GM19438 (cell line): ENCODE measurements around the gene HUS1B.
"Not testable (repeated sequence)": the region's sequence is repeated elsewhere in the genome, so short reads cannot be mapped to it uniquely, and the experiment has no call there.

Experiments
- ATAC-seq: cut with Tn5 transposase; IDR thresholded peaks from one replicate; pipeline ENCODE4 v1.9.1; 2021; ENCODE audit warnings: low read depth; ENCODE audit not compliant: unreplicated experiment

Gene HUS1B

GRCh38 chr6:656460-657252, at the start of gene HUS1B:
Gene HUS1B (minus strand): TSS chr6:657100. CDS start chr6:656944, 156 bp downstream.
- ATAC-seq = no peak

DNA sequence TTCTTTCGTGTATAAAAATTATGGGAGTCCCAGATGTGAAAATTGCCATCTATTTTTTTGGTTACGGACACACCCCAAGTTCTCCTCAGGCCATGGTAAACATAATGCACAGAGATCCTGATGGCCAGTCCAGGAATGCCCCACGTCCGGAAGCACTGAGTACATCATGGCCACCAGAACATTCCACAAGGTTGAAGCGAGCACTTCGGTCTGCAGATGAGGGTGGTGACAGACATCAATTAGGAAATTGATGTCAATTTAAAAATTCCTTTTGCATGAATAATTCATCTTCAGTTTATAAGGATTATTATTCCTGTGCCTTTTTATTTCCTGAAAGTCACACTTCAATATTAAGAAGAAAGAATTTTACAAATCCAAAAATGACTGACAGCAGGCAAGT, 49.2 kb upstream of the HUS1B start:
- no peak for ATAC-seq

- ATAC-seq = no peak
These were observed 48.1 kb upstream of the HUS1B start for GRCh38 chr6:705047-705446.

GRCh38 chr6:704046-704445, 47.1 kb upstream of the HUS1B start:
- no peak for ATAC-seq

DNA sequence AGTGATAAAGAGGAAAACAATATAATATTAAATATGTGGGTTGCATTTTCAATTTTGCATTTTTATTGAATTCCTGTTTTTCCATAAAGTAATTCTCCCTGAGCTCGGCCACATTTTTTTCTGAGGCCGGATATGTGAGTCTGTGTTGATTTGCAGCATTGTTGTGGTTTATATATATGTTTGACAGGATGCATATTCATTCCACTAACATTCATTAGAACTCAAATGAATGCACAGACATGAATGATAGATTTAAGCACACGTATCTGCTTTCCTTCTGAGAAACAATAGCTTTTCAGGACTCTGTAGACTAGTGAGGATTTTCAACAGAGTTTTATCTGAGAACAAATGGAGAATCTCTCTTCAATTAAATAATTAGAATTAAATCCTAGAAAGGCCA, 46.7 kb upstream of the HUS1B start:
- ATAC-seq = no peak

DNA sequence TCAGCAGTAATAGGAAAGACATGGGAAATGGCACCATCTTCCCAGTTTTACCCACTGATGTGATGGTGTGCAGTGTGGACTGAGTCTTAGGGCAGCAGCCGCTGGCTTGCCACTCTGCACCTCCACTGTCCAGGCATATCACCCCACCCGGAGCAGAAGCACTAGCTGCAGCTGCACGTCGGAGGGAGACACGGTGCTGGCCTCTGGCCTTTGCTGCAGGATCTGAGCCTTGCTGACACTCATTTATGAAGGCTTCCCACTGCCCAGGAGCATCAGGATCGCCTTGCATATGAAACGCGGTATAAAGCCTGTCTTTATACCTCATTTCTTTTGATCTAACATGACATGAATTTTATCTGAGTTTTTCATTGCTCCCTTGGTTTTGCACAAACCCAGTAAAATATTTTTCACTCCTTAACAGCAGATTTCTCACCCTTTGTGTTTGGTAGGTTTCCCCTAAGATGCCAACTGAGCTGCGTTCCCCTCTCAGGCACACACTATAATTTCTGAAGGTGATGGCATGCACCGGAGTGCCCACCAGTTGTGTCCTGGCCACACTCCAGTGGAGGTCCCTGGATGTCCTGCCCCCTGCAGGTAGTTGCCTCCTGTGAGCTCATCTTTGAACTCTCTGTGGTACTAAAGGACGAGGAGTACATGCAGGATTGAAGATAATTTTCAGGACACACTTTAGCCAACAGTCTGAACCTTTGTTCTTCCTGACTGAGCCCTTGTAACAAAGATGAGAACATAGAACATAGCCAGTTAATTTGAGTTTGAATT, 45.0 kb upstream of the HUS1B start:
- ATAC-seq = no peak

DNA sequence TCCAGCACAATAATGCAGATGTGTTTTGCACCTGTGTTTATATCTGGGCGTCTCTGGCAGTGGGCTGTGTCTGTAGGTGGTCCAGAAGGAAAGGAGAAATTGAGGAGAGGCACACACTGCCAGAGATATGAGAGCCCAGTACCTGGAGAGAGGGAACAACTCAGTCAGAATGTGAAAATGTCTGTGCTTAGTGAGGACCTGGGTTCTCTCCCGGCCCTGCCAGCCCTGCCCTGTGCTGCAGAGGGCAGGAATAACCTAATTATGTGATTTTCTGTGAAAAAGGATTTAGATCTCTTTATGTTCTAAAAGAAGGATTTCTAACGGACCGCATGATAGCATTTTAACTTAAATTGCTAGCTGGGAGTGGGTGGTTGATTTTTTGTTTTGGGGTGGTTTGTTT, 44.3 kb upstream of the HUS1B start:
- ATAC-seq = no peak

DNA sequence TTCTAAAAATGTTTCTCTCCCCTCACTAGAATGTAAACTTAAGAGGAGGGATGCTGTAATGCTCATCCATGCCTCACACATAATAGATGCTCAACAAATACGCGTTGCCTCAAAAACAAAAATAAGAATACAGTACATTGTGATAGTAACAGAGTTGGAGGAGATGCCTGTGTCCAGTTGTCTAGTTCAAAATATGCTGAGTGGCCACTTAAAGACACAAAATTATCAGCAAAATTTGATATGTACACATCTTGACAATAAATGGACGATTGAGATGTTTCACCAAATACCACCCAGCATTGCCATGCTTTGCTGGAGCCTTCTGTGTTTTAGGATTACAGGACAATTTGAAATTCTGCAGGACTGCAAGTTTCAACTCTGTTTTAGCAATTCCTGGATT, 43.6 kb upstream of the HUS1B start:
- no peak for ATAC-seq

DNA sequence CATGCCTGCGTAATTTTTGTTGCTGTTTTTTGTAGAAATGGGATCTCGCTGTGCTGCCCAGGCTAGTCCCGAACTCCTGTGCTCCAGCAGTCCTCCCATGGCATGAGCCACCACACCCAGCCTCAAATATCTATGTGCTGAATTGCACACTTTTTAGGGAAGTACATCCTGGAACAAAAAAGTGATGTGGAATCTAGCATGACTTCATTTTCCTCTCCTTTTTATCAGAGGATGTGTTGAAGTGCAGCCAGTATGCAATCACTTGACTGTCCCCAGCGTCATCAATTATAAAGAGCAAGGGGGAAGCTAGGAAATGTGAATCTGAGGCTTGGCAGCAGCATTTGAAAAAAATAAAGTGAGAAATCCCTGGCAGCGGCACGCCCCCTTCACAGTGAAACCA, 42.4 kb upstream of the HUS1B start:
- no peak for ATAC-seq

GRCh38 chr6:694431-695126, 37.7 kb upstream of the HUS1B start:
- not testable (repeated sequence) for ATAC-seq

- ATAC-seq = no peak
These were observed 36.8 kb upstream of the HUS1B start for GRCh38 chr6:693723-694009.

- ATAC-seq = peak; percentile 88
These were observed 36.2 kb upstream of the HUS1B start, which contains the start of gene EXOC2 for GRCh38 chr6:692858-693722. Gene EXOC2 (minus strand): TSS chr6:693139. CDS start chr6:637818, 55,321 bp downstream.

- peak; percentile 73 for ATAC-seq
These were observed 35.5 kb upstream of the HUS1B start for GRCh38 chr6:692356-692851.

DNA sequence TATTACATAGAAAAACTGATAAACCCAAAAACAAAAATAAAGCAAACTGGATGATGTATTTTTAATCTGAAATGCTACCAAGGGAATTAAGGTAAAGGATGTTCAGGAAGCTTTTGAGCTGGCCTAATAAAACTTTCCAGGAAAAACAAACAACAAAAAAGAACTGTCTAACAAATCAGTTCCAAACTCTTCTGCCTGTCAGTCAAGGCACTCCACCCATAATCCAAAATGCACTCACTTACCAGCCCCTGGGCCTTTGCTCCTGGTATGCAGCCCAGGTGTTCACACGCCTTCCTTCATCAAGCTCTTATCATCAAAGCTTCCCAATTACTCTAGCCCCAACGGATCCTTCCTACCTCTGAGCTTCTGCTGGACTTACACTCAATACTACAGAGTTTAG, 32.3 kb upstream of the HUS1B start:
- ATAC-seq = no peak

- ATAC-seq = no peak
These were observed 29.6 kb upstream of the HUS1B start for GRCh38 chr6:686497-686896.

DNA sequence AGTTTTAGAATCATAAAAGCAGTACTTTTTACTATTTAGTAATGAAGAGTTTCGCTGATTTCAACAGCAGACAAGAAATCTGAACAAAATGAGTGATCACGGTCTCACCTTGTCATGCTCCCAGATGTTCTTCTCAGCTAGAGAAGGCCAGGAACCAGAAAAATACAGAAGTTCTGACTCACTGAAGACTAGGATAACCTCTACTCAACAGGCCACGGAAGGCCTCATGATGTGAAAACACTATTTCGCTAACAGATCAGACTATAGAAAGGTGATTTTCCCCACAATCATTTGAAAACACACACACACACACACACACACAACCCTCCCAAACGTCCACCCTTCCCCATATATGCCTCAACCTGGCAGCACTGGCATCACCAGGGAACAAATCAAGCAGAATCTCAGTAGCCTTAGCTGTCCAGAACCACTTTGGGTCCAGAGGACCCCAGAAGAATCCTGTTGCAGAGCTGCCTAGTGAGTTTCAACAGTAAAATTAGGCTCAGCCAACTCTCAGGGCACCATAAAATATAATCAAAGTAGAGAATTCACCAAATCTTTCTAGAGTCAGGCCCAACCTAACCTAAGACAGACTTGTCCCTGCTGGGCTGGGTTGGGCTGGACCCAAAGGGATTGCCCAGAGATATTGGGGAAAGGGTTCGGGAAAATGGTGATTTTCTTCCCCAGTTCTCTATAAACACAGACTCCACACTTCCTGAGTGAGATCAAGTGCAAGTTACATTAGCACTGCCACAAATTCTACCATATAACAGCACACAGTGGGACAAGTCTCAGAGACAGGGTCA, 28.1 kb upstream of the HUS1B start:
- peak; percentile 58 for ATAC-seq

- ATAC-seq = peak; percentile 51
These were observed 27.0 kb upstream of the HUS1B start for GRCh38 chr6:683742-684440.

DNA sequence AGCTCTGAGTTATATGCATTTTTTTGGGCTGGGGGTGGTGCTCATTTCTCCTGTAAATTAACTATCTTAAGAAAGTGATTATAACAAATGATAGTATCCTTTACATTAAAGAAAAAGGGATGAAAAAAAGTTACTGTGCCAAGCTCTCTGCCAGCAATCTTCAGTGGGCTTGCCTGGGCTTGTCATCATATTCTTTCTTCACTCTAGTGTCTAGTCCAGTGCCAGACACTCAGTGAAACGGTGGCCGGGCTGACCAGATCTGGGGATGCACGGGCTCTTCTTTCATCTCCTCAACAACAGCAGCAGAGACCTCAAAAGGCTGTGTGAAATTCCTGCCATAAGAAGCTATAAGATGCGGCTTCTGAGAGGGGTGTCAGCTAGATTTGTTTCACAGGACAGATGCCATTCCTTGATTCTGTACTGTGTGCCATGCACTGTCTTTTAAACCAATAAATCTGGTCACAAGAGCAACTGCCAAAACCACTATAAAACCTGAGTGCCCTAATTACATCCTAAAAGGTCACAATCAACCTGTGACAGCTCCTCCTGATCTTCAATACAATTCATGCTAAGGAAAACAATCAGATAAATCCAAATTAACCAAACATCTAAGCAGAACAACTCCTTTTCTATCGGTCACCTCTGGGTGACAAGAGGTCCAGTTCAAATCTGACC, 23.9 kb upstream of the HUS1B start:
- no peak for ATAC-seq
